Neural cell (in vitro differentiated cells): ENCODE measurements around the gene ARMC9. TPM values are rescaled to one million over a fixed set of nuclear protein-coding genes. Genes with fewer than 3 reads are reported as not detected.
A peak's percentile ranks its signal among the peaks of the same experiment; 100 is the strongest.

Experiments used
- H2AFZ ChIP-seq: fragments of 200-600, 300-800 bp; sonication (generic), shearing (Covaris generic); 2 replicates; pipeline ENCODE4 v1.6.0; 2014; ENCODE audit warnings: low read depth, mild to moderate bottlenecking, antibody characterized with exemption, low read length, moderate library complexity
- H3F3A ChIP-seq: fragments of 200-600 bp; shearing (Covaris generic); 2 replicates; pipeline ENCODE4 v1.6.1; 2016; ENCODE audit warnings: mild to moderate bottlenecking, moderate library complexity, mixed read lengths, antibody characterized with exemption, low read length; ENCODE audit not compliant: insufficient read depth, poor library complexity, severe bottlenecking
- H3K27ac ChIP-seq: fragments of 200-600, 300-800 bp; sonication (generic), shearing (Covaris generic); 2 replicates; pipeline ENCODE4 v1.5.1; 2014; ENCODE audit warnings: mild to moderate bottlenecking, low read length, moderate library complexity
- H3K27me3 ChIP-seq: fragments of 300-800, 200-600 bp; sonication (generic), shearing (Covaris generic); 2 replicates; pipeline ENCODE4 v1.6.0; 2014; ENCODE audit warnings: mild to moderate bottlenecking, low read depth, low read length, moderate library complexity; ENCODE audit not compliant: insufficient read depth
- H3K36me3 ChIP-seq: fragments of 300-800, 200-600 bp; sonication (generic), shearing (Covaris generic); 2 replicates; pipeline ENCODE4 v1.5.1; 2014; ENCODE audit warnings: mild to moderate bottlenecking, antibody characterized with exemption, low read length, moderate library complexity; ENCODE audit not compliant: insufficient read depth
- H3K4me2 ChIP-seq: fragments of 300-800, 200-600 bp; sonication (generic), shearing (Covaris generic); 2 replicates; pipeline ENCODE4 v1.6.0; 2014; ENCODE audit warnings: mild to moderate bottlenecking, low read length
- H3K4me3 ChIP-seq: fragments of 300-800, 200-600 bp; sonication (generic), shearing (Covaris generic); 2 replicates; pipeline ENCODE4 v1.5.1; 2014; ENCODE audit warnings: mild to moderate bottlenecking, low read length, moderate library complexity
- H3K79me2 ChIP-seq: fragments of 200-600 bp; shearing (Covaris generic); replicated peaks from 2 replicates; pipeline ENCODE4 v1.6.0; 2014; ENCODE audit warnings: mild to moderate bottlenecking, low read length, moderate library complexity; ENCODE audit not compliant: insufficient read depth
- H3K9ac ChIP-seq: fragments of 300-800, 200-600 bp; sonication (generic), shearing (Covaris generic); 2 replicates; pipeline ENCODE4 v1.6.1; 2016; ENCODE audit warnings: mild to moderate bottlenecking, low read length, mixed read lengths
- H3K9me2 ChIP-seq: fragments of 200-600 bp; shearing (Covaris generic); 2 replicates; pipeline ENCODE4 v1.6.1; 2016; ENCODE audit warnings: mild to moderate bottlenecking, low read length, mixed read lengths; ENCODE audit not compliant: insufficient read depth
- H3K9me3 ChIP-seq: fragments of 200-600, 300-800 bp; sonication (generic), shearing (Covaris generic); 2 replicates; pipeline ENCODE4 v1.6.1; 2016; ENCODE audit warnings: mild to moderate bottlenecking, mixed run types, low read length, moderate library complexity, mixed read lengths
- H4K20me1 ChIP-seq: fragments of 200-600 bp; shearing (Covaris generic); 2 replicates; pipeline ENCODE4 v1.6.1; 2016; ENCODE audit warnings: mild to moderate bottlenecking, mixed run types; ENCODE audit not compliant: insufficient read depth
- EP300 ChIP-seq: fragments of 450-650 bp; conservative IDR thresholded peaks from 2 replicates; pipeline ENCODE4 v1.6.1; 2014; ENCODE audit warnings: antibody characterized with exemption, mild to moderate bottlenecking, moderate library complexity; ENCODE audit not compliant: poor library complexity, severe bottlenecking
- EZH2 ChIP-seq: fragments of 200-600, 300-800 bp; shearing (Covaris generic), sonication (generic); IDR thresholded peaks from 2 replicates; pipeline ENCODE4 v1.6.1; 2014; ENCODE audit warnings: antibody characterized with exemption, low read length, borderline replicate concordance, mild to moderate bottlenecking; ENCODE audit not compliant: insufficient read depth, poor library complexity, severe bottlenecking
- MXI1 ChIP-seq: fragments of 450-650 bp; conservative IDR thresholded peaks from 2 replicates; pipeline ENCODE4 v1.6.1; 2014; ENCODE audit warnings: antibody characterized with exemption, mild to moderate bottlenecking; ENCODE audit not compliant: poor library complexity, severe bottlenecking
- POLR2AphosphoS5 ChIP-seq: IDR thresholded peaks from 2 replicates; pipeline ENCODE4 v1.6.1; 2012
- RAD21 ChIP-seq: fragments of 450-650 bp; conservative IDR thresholded peaks from 2 replicates; pipeline ENCODE4 v1.6.1; 2014; ENCODE audit warnings: antibody characterized with exemption, mild to moderate bottlenecking, moderate library complexity
- SMC3 ChIP-seq: fragments of 450-650 bp; conservative IDR thresholded peaks from 2 replicates; pipeline ENCODE4 v1.6.1; 2014; ENCODE audit warnings: antibody characterized with exemption, mild to moderate bottlenecking, moderate library complexity; ENCODE audit not compliant: poor library complexity
- TAF1 ChIP-seq: IDR thresholded peaks from 2 replicates; pipeline ENCODE4 v1.6.1; 2012; ENCODE audit warnings: low read depth
- polyA plus RNA-seq: library from polyadenylated mRNA; depleted of rRNA; stranded (reverse); fragments of >200 nt; gene quantifications from 2 replicates; pipeline ENCODE4 v1.2.3, GENCODE V29; 2014
- TF ChIP-seq, protein P1 (sequence below): fragments of 450-650 bp; IDR thresholded peaks from 2 replicates; pipeline ENCODE4 v1.5.1; 2014; ENCODE audit warnings: antibody characterized with exemption, mild to moderate bottlenecking, moderate library complexity; ENCODE audit not compliant: poor library complexity, severe bottlenecking
- TF ChIP-seq, protein P2 (sequence below): IDR thresholded peaks from 2 replicates; pipeline ENCODE4 v1.6.1; 2012; ENCODE audit warnings: borderline replicate concordance

Gene ARMC9
- polyA plus RNA-seq, 1 donor from 2014 or later = 13.9 TPM

GRCh38 chr2:231296401-231296974 is 98.1 kb downstream of the ARMC9 start:
- Histone ChIP-seq H3K27me3 (no peaks in the 10 kb centered on the region), H3K4me2 (no peak overlapping the region), H3K27ac (no peak overlapping the region), H3K4me3 (no peak overlapping the region), H3K36me3 (no peaks in the 10 kb centered on the region), H3K9me2 (no peaks in the 10 kb centered on the region), H3K79me2 (no peaks in the 10 kb centered on the region), H2AFZ (no peak overlapping the region), H3K9ac (no peak overlapping the region), H3F3A (no peaks in the 10 kb centered on the region), H4K20me1 (no peaks in the 10 kb centered on the region), H3K9me3 (no peaks in the 10 kb centered on the region)
- no peak for TF ChIP-seq MXI1
- TF ChIP-seq SMC3 = no peak
- TF ChIP-seq EZH2 = no peak
- TF ChIP-seq, protein P1, sequence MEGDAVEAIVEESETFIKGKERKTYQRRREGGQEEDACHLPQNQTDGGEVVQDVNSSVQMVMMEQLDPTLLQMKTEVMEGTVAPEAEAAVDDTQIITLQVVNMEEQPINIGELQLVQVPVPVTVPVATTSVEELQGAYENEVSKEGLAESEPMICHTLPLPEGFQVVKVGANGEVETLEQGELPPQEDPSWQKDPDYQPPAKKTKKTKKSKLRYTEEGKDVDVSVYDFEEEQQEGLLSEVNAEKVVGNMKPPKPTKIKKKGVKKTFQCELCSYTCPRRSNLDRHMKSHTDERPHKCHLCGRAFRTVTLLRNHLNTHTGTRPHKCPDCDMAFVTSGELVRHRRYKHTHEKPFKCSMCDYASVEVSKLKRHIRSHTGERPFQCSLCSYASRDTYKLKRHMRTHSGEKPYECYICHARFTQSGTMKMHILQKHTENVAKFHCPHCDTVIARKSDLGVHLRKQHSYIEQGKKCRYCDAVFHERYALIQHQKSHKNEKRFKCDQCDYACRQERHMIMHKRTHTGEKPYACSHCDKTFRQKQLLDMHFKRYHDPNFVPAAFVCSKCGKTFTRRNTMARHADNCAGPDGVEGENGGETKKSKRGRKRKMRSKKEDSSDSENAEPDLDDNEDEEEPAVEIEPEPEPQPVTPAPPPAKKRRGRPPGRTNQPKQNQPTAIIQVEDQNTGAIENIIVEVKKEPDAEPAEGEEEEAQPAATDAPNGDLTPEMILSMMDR = no peak
- TF ChIP-seq, protein P2, sequence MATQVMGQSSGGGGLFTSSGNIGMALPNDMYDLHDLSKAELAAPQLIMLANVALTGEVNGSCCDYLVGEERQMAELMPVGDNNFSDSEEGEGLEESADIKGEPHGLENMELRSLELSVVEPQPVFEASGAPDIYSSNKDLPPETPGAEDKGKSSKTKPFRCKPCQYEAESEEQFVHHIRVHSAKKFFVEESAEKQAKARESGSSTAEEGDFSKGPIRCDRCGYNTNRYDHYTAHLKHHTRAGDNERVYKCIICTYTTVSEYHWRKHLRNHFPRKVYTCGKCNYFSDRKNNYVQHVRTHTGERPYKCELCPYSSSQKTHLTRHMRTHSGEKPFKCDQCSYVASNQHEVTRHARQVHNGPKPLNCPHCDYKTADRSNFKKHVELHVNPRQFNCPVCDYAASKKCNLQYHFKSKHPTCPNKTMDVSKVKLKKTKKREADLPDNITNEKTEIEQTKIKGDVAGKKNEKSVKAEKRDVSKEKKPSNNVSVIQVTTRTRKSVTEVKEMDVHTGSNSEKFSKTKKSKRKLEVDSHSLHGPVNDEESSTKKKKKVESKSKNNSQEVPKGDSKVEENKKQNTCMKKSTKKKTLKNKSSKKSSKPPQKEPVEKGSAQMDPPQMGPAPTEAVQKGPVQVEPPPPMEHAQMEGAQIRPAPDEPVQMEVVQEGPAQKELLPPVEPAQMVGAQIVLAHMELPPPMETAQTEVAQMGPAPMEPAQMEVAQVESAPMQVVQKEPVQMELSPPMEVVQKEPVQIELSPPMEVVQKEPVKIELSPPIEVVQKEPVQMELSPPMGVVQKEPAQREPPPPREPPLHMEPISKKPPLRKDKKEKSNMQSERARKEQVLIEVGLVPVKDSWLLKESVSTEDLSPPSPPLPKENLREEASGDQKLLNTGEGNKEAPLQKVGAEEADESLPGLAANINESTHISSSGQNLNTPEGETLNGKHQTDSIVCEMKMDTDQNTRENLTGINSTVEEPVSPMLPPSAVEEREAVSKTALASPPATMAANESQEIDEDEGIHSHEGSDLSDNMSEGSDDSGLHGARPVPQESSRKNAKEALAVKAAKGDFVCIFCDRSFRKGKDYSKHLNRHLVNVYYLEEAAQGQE = no peak
- TF ChIP-seq TAF1 = no peak
- no peak for TF ChIP-seq POLR2AphosphoS5

DNA sequence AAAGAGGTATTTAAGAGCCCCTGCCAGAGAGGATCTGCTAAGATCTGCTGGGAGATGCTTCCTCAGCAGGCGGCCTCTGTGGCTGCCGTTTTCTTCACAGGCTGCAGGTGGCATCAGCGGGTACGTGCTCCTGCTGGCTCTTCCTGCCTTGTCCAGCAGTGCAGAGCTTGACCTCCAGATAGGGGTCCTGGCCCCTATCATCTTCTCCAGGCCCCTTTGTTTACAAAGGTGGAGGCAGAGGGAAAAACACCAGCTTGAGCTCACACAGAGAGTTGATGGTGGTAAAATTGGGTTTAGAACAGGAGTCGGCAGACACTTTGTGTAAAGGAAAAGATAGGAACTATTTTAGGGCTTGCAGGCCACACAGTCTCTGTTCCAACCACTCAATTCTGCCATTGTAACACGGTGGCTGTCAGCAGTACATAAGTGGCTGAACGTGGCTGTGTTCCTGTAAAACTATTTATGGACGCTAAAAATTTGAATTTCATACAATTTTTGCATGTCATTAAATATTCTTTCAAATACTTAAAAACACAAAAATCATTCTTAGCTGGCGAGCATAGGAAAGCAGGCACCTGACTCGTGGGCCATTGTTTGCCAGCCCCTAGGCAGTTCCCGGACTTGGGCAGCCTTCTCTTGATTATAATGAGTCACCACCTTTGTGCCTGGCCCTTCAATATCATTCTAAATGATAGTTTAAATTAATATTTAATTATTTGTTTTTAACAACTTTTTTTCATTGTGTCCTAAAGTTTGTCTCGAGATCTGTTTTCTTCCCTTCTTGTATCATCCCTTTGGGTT is 98.9 kb downstream of the ARMC9 start:
- H3K36me3 ChIP-seq = no peaks in the 10 kb centered on the region
- H3F3A ChIP-seq = no peaks in the 10 kb centered on the region
- H3K9me2 ChIP-seq = no peaks in the 10 kb centered on the region
- no peak overlapping the region for H3K4me2 ChIP-seq
- H3K9ac ChIP-seq = no peak overlapping the region
- H3K4me3 ChIP-seq = no peak overlapping the region
- no peaks in the 10 kb centered on the region for H4K20me1 ChIP-seq
- H3K27me3 ChIP-seq = no peaks in the 10 kb centered on the region
- no peak for TF ChIP-seq EZH2
- no peak for TF ChIP-seq EP300
- peak; percentile 88 for TF ChIP-seq SMC3
- TF ChIP-seq MXI1 = no peak
- TF ChIP-seq, protein P1 = peak; percentile 77
- TF ChIP-seq, protein P2 = no peak
- TF ChIP-seq POLR2AphosphoS5 = no peak
- no peak for TF ChIP-seq TAF1
- peak; percentile 69 for TF ChIP-seq RAD21
- no peaks in the 10 kb centered on the region for H3K79me2 ChIP-seq
- H3K9me3 ChIP-seq = no peaks in the 10 kb centered on the region
- no peak overlapping the region for H2AFZ ChIP-seq
- H3K27ac ChIP-seq = no peak overlapping the region
